ENCODE data around the gene LMCD1.

The LMCD1 gene

GRCh38 chr3:8470801-8471200, 30.8 kb upstream of the LMCD1 start:
- no peak overlapping the region for H3K27ac ChIP-seq (ENCODE audit: low read depth, low read length)

GRCh38 chr3:8472549-8472948, 29.1 kb upstream of the LMCD1 start:
- H3K9me2 ChIP-seq (replicated peaks; ENCODE audit: insufficient read depth, low read length), result no peaks in the 10 kb centered on the region; the same call in 1 of the 2 replicates
- TF ChIP-seq CTCF (IDR thresholded peaks at IDR 0.05; ENCODE audit: insufficient read depth, low read length, poor library complexity, severe bottlenecking), result no peak
- TF ChIP-seq EZH2phosphoT487 (conservative IDR thresholded peaks at IDR 0.05; ENCODE audit: low read length), result no peak
- H3K4me3 ChIP-seq (ENCODE audit: insufficient read depth, low read length, poor library complexity, severe bottlenecking), result no peak overlapping the region
- no peak overlapping the region for H2AFZ ChIP-seq (ENCODE audit: low read depth, low read length, severe bottlenecking)
- no peaks in the 10 kb centered on the region for H4K20me1 ChIP-seq (ENCODE audit: low read depth, low read length)
- H3K9ac ChIP-seq (ENCODE audit: low read length), result no peak overlapping the region
- no peaks in the 10 kb centered on the region for H3F3A ChIP-seq (ENCODE audit: insufficient read depth)
- H3K27ac ChIP-seq (ENCODE audit: low read depth, low read length), result no peak overlapping the region
- H3K27me3 ChIP-seq (ENCODE audit: low read length), result no peaks in the 10 kb centered on the region
- no peaks in the 10 kb centered on the region for H3K9me3 ChIP-seq (ENCODE audit: insufficient read depth, low read length)
- no peak overlapping the region for H3K4me2 ChIP-seq (ENCODE audit: low read depth, low read length, poor library complexity, severe bottlenecking)
- H3K36me3 ChIP-seq (ENCODE audit: low read length), result no peaks in the 10 kb centered on the region
- H3K79me2 ChIP-seq (ENCODE audit: insufficient read depth, low read length), result no peaks in the 10 kb centered on the region

More at GRCh38 chr3:8470801-8471200, 30.8 kb upstream of the LMCD1 start:
- no peaks in the 10 kb centered on the region for H3K27me3 ChIP-seq (ENCODE audit: low read length)
- H3K79me2 ChIP-seq (ENCODE audit: insufficient read depth, low read length), result no peaks in the 10 kb centered on the region
- no peak overlapping the region for H3K4me3 ChIP-seq (ENCODE audit: insufficient read depth, low read length, poor library complexity, severe bottlenecking)
- no peaks in the 10 kb centered on the region for H3K9me3 ChIP-seq (ENCODE audit: insufficient read depth, low read length)
- no peaks in the 10 kb centered on the region for H3K36me3 ChIP-seq (ENCODE audit: low read length)
- no peak for TF ChIP-seq CTCF (IDR thresholded peaks at IDR 0.05; ENCODE audit: insufficient read depth, low read length, poor library complexity, severe bottlenecking)
- TF ChIP-seq EZH2phosphoT487 (conservative IDR thresholded peaks at IDR 0.05; ENCODE audit: low read length), result no peak
- H3F3A ChIP-seq (ENCODE audit: insufficient read depth), result no peaks in the 10 kb centered on the region
- H2AFZ ChIP-seq (ENCODE audit: low read depth, low read length, severe bottlenecking), result no peak overlapping the region
- no peaks in the 10 kb centered on the region; the same call in 1 of the 2 replicates for H3K9me2 ChIP-seq (replicated peaks; ENCODE audit: insufficient read depth, low read length)
- H3K4me2 ChIP-seq (ENCODE audit: low read depth, low read length, poor library complexity, severe bottlenecking), result no peak overlapping the region
- no peaks in the 10 kb centered on the region for H4K20me1 ChIP-seq (ENCODE audit: low read depth, low read length)
- H3K9ac ChIP-seq (ENCODE audit: low read length), result no peak overlapping the region

DNA sequence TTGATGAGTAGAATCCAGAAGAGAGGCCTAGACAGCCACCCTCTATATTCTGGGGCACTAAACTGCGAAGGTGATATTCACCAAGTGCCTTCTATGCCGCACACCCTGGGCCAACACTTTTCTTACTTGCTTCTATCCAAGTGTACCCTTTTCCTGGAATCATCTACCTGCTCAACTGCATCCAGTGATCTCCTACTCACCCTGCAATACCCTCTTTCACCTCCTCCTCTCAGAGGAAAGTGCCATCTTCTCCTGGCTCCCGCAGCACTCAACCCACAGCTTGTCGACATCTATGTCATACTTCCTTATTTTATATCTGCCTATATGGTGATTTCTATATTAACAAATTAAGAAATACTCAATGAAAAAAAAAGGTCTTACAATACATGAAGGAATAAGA, 28.6 kb upstream of the LMCD1 start:
- Histone ChIP-seq H3F3A (ENCODE audit: insufficient read depth) (no peaks in the 10 kb centered on the region), H3K36me3 (ENCODE audit: low read length) (no peaks in the 10 kb centered on the region), H3K9ac (ENCODE audit: low read length) (no peak overlapping the region), H2AFZ (ENCODE audit: low read depth, low read length, severe bottlenecking) (no peak overlapping the region), H3K4me3 (ENCODE audit: insufficient read depth, low read length, poor library complexity, severe bottlenecking) (no peak overlapping the region), H3K4me2 (ENCODE audit: low read depth, low read length, poor library complexity, severe bottlenecking) (no peak overlapping the region), H3K27ac (ENCODE audit: low read depth, low read length) (no peak overlapping the region), H3K79me2 (ENCODE audit: insufficient read depth, low read length) (no peaks in the 10 kb centered on the region), H3K9me2 (replicated peaks; ENCODE audit: insufficient read depth, low read length) (no peaks in the 10 kb centered on the region; the same call in 1 of the 2 replicates), H3K27me3 (ENCODE audit: low read length) (no peaks in the 10 kb centered on the region), H4K20me1 (ENCODE audit: low read depth, low read length) (no peaks in the 10 kb centered on the region), H3K9me3 (ENCODE audit: insufficient read depth, low read length) (no peaks in the 10 kb centered on the region)
- TF ChIP-seq CTCF (IDR thresholded peaks at IDR 0.05; ENCODE audit: insufficient read depth, low read length, poor library complexity, severe bottlenecking) (no peak), EZH2phosphoT487 (conservative IDR thresholded peaks at IDR 0.05; ENCODE audit: low read length) (no peak)
